SU-DHL-6 (cell line): ENCODE measurements around the gene ATP8A1.
"Not testable (repeated sequence)": the region's sequence is repeated elsewhere in the genome, so short reads cannot be mapped to it uniquely, and the experiment has no call there.

Experiments
- H2AFZ ChIP-seq: fragments of 200-600 bp; sonication (generic); 2 replicates; pipeline ENCODE4 v1.6.1; 2014; ENCODE audit warnings: low read depth, mild to moderate bottlenecking, moderate library complexity, mixed read lengths, antibody characterized with exemption, low read length; ENCODE audit not compliant: severe bottlenecking
- H3F3A ChIP-seq: fragments of 200-600 bp; shearing (Covaris generic); 2 replicates; pipeline ENCODE4 v1.6.0; 2016; ENCODE audit warnings: antibody characterized with exemption, mild to moderate bottlenecking; ENCODE audit not compliant: insufficient read depth
- H3K27ac ChIP-seq: fragments of 200-600 bp; sonication (generic); 2 replicates; pipeline ENCODE4 v1.5.1; 2016; ENCODE audit warnings: low read depth, mild to moderate bottlenecking, low read length, moderate library complexity, mixed read lengths
- H3K27me3 ChIP-seq: fragments of 200-600 bp; sonication (generic), shearing (Covaris generic); 2 replicates; pipeline ENCODE4 v1.6.0; 2014; ENCODE audit warnings: mild to moderate bottlenecking, low read length
- H3K36me3 ChIP-seq: fragments of 200-600 bp; sonication (generic); 2 replicates; pipeline ENCODE4 v1.6.1; 2014; ENCODE audit warnings: mild to moderate bottlenecking, low read length, mixed read lengths
- H3K4me2 ChIP-seq: fragments of 300-600, 200-600 bp; shearing (Covaris generic), sonication (generic); 2 replicates; pipeline ENCODE4 v1.6.0; 2014; ENCODE audit warnings: low read length, low read depth, mild to moderate bottlenecking; ENCODE audit not compliant: poor library complexity, severe bottlenecking
- H3K4me3 ChIP-seq: fragments of 200-600 bp; sonication (generic); 2 replicates; pipeline ENCODE4 v1.5.1; 2014; ENCODE audit warnings: antibody characterized with exemption, low read length, mild to moderate bottlenecking, mixed read lengths; ENCODE audit not compliant: insufficient read depth, poor library complexity, severe bottlenecking
- H3K79me2 ChIP-seq: fragments of 200-600 bp; sonication (generic); 2 replicates; pipeline ENCODE4 v1.6.1; 2014; ENCODE audit warnings: mild to moderate bottlenecking, low read length, moderate library complexity; ENCODE audit not compliant: insufficient read depth
- H3K9ac ChIP-seq: fragments of 200-600 bp; sonication (generic); 2 replicates; pipeline ENCODE4 v1.7.0; 2014; ENCODE audit warnings: mild to moderate bottlenecking, low read length
- H3K9me2 ChIP-seq: fragments of 200-600 bp; sonication (generic); replicated peaks from 2 replicates; pipeline ENCODE4 v1.6.1; 2014; ENCODE audit warnings: low read length; ENCODE audit not compliant: insufficient read depth
- H3K9me3 ChIP-seq: fragments of 200-600 bp; sonication (generic); 2 replicates; pipeline ENCODE4 v1.6.1; 2014; ENCODE audit warnings: low read length, mixed read lengths; ENCODE audit not compliant: insufficient read depth
- H4K20me1 ChIP-seq: fragments of 200-600 bp; sonication (generic); 2 replicates; pipeline ENCODE4 v1.6.1; 2014; ENCODE audit warnings: low read depth, mild to moderate bottlenecking, antibody characterized with exemption, low read length, moderate library complexity, mixed read lengths
- CTCF ChIP-seq: fragments of 200-600 bp; sonication (generic); IDR thresholded peaks from one replicate; pipeline ENCODE4 v1.5.1; 2017; ENCODE audit warnings: antibody characterized with exemption, mild to moderate bottlenecking, low read length, moderate library complexity; ENCODE audit not compliant: insufficient read depth, poor library complexity, severe bottlenecking
- EZH2phosphoT487 ChIP-seq: fragments of 200-600 bp; sonication (generic), shearing (Covaris generic); conservative IDR thresholded peaks from 2 replicates; pipeline ENCODE4 v1.6.1; 2018; ENCODE audit warnings: mild to moderate bottlenecking, antibody characterized with exemption, low read length, moderate library complexity, mixed read lengths

ATP8A1 gene

GRCh38 chr4:42471896-42472295 lies 185.0 kb downstream of the ATP8A1 start:
- Histone ChIP-seq H4K20me1 (no peaks in the 10 kb centered on the region), H3K9me2 (no peaks in the 10 kb centered on the region), H3K9ac (no peak overlapping the region), H3K4me3 (no peak overlapping the region), H3K27ac (no peak overlapping the region), H3K9me3 (no peaks in the 10 kb centered on the region), H3K79me2 (no peaks in the 10 kb centered on the region), H2AFZ (no peak overlapping the region), H3K4me2 (no peak overlapping the region), H3K27me3 (no peaks in the 10 kb centered on the region), H3F3A (no peaks in the 10 kb centered on the region), H3K36me3 (no peaks in the 10 kb centered on the region)
- TF ChIP-seq CTCF (no peak), EZH2phosphoT487 (no peak)

GRCh38 chr4:42470023-42470422 lies 186.9 kb downstream of the ATP8A1 start:
- TF ChIP-seq CTCF = no peak
- no peak for TF ChIP-seq EZH2phosphoT487
- H3K4me2 ChIP-seq = no peak overlapping the region
- no peak overlapping the region for H3K4me3 ChIP-seq
- H3K9me3 ChIP-seq = no peaks in the 10 kb centered on the region
- H3K9ac ChIP-seq = no peak overlapping the region
- H3K9me2 ChIP-seq = no peaks in the 10 kb centered on the region
- H3K79me2 ChIP-seq = no peaks in the 10 kb centered on the region
- H4K20me1 ChIP-seq = no peaks in the 10 kb centered on the region
- no peaks in the 10 kb centered on the region for H3K36me3 ChIP-seq
- H3K27me3 ChIP-seq = no peaks in the 10 kb centered on the region
- H3F3A ChIP-seq = no peaks in the 10 kb centered on the region
- no peak overlapping the region for H2AFZ ChIP-seq
- H3K27ac ChIP-seq = no peak overlapping the region

- H3K36me3 ChIP-seq, H3K27me3 ChIP-seq, H3K4me3 ChIP-seq, H3K9ac ChIP-seq, H3K27ac ChIP-seq, H3K9me2 ChIP-seq, H3K79me2 ChIP-seq, H3K9me3 ChIP-seq, H4K20me1 ChIP-seq, H3F3A ChIP-seq, H3K4me2 ChIP-seq, H2AFZ ChIP-seq: not testable (repeated sequence)
These were observed 189.1 kb downstream of the ATP8A1 start for GRCh38 chr4:42467777-42468176.

GRCh38 chr4:42466273-42466844 lies 190.5 kb downstream of the ATP8A1 start:
- H3F3A ChIP-seq = no peaks in the 10 kb centered on the region
- no peak overlapping the region for H2AFZ ChIP-seq
- no peaks in the 10 kb centered on the region for H3K27me3 ChIP-seq
- no peak for TF ChIP-seq EZH2phosphoT487
- TF ChIP-seq CTCF = no peak
- no peak overlapping the region for H3K4me3 ChIP-seq
- H3K27ac ChIP-seq = no peak overlapping the region
- H3K36me3 ChIP-seq = peaks cover 2% of the 10 kb centered on the region; the same call in 1 of the 2 replicates
- H3K9me3 ChIP-seq = no peaks in the 10 kb centered on the region
- H3K79me2 ChIP-seq = no peaks in the 10 kb centered on the region
- H3K9me2 ChIP-seq = no peaks in the 10 kb centered on the region
- no peak overlapping the region for H3K9ac ChIP-seq
- H3K4me2 ChIP-seq = no peak overlapping the region
- no peaks in the 10 kb centered on the region for H4K20me1 ChIP-seq
